Thyroid gland (tissue), 4 donors: ENCODE results near the gene COL5A3.
"Not testable (repeated sequence)": the region's sequence is repeated elsewhere in the genome, so short reads cannot be mapped to it uniquely, and the experiment has no call there.

ENCODE experiments used
- POLR2A ChIP-seq, 2 donors: fragments of 450-650 bp; IDR thresholded peaks; one replicate each; pipeline ENCODE4 v1.6.1; 2017; ENCODE audit warnings: antibody characterized with exemption in 2 of 2, mild to moderate bottlenecking in 2 of 2, moderate library complexity in 1 of 2
- TF ChIP-seq, protein P1 (sequence below), 6 experiments: fragments of 200-600 bp in 3 of 6; fragments of 450-650 bp in 3 of 6; sonication (generic) in 3 of 6; IDR thresholded peaks; one replicate each; pipeline ENCODE4 v1.5.1; 2016 to 2019; ENCODE audit warnings: antibody characterized with exemption in 6 of 6, mild to moderate bottlenecking in 2 of 6, inconsistent platforms in 1 of 6, moderate library complexity in 1 of 6

DNA sequence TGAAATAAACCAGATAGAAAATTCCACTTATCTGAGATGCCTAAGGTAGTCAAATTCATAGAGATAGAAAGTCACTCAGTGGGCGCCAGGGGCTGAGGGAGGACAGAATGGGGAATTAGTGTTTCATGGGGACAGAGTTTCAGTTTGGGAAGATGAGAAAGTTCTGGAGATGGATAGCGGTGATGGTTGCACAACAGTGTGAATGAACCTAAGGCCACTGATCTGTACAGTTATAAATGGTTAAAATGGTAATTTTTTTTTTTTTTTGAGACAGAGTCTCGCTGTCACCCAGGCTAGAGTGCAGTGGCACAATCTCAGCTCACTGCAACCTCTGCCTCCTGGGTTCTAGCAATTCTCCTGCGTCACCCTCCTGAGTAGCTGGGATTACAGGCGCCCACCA lies 12.8 kb upstream of the COL5A3 start:
- TF ChIP-seq, protein P1, sequence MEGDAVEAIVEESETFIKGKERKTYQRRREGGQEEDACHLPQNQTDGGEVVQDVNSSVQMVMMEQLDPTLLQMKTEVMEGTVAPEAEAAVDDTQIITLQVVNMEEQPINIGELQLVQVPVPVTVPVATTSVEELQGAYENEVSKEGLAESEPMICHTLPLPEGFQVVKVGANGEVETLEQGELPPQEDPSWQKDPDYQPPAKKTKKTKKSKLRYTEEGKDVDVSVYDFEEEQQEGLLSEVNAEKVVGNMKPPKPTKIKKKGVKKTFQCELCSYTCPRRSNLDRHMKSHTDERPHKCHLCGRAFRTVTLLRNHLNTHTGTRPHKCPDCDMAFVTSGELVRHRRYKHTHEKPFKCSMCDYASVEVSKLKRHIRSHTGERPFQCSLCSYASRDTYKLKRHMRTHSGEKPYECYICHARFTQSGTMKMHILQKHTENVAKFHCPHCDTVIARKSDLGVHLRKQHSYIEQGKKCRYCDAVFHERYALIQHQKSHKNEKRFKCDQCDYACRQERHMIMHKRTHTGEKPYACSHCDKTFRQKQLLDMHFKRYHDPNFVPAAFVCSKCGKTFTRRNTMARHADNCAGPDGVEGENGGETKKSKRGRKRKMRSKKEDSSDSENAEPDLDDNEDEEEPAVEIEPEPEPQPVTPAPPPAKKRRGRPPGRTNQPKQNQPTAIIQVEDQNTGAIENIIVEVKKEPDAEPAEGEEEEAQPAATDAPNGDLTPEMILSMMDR (IDR thresholded peaks at IDR 0.05): not testable (repeated sequence)
- TF ChIP-seq POLR2A (IDR thresholded peaks at IDR 0.05): not testable (repeated sequence)
